ENCODE measurements around the gene BPIFB6. TPM values are rescaled to one million over a fixed set of nuclear protein-coding genes. Genes with fewer than 3 reads are reported as not detected.

The BPIFB6 gene
- total and polyA plus RNA-seq, 2 of the 4 experiments (the other 2 are of a cell fraction) = not detected

DNA sequence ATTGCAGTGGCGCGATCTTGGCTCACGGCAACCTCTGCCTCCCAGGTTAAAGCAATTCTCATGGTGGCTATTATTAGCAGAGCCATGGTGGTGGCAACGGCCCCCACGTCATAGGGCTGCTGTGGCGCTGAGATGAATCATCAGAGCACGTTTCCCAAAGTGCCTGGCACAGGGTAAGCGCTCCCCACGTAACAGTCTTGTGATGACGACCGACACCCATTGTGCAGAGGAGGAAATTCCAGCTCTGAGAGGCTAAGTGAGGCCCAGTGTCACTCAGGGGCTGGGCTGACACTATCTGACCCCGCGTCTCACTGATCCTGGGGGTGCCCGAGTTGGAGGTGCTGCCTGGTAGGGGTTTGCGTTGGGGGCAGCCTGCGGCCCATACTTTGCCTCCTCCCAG is 43.4 kb upstream of the BPIFB6 start:
- no peak overlapping the region for H4K5ac ChIP-seq (ENCODE audit: low read depth, low read length)
- H3K27me3 ChIP-seq (ENCODE audit: control insufficient read depth, insufficient read depth, low read length) = peaks cover 5% of the 10 kb centered on the region
- H3K4me2 ChIP-seq (ENCODE audit: low read depth, low read length) = no peak overlapping the region
- H3K36me3 ChIP-seq (ENCODE audit: control insufficient read depth, insufficient read depth, low read length) = no peaks in the 10 kb centered on the region
- H3K18ac ChIP-seq (ENCODE audit: low read depth, low read length) = no peak overlapping the region
- H3K9ac ChIP-seq (ENCODE audit: low read depth, low read length) = no peak overlapping the region
- no peak overlapping the region for H3K23ac ChIP-seq (ENCODE audit: low read depth, low read length)
- H3K4me3 ChIP-seq (ENCODE audit: insufficient read depth, low read depth, low read length) = no peak overlapping the region
- ChIA-PET CTCF (no interaction called here), POLR2A (ENCODE audit: unreplicated experiment) (no interaction called here)
- H3K79me1 ChIP-seq (ENCODE audit: low read depth in 1 of 2, low read length in 2 of 2) = no peaks in the 10 kb centered on the region
- H3K4me1 ChIP-seq (ENCODE audit: control insufficient read depth, insufficient read depth, low read length) = no peaks in the 10 kb centered on the region
- TF ChIP-seq BHLHE40 (IDR thresholded peaks at IDR 0.05; ENCODE audit: low read depth, low read length) = no peak
- no peak for TF ChIP-seq MXI1 (IDR thresholded peaks at IDR 0.05; ENCODE audit: borderline replicate concordance, low read depth, low read length)
- TF ChIP-seq RAD21 (IDR thresholded peaks at IDR 0.05; ENCODE audit: low read length) = no peak
- TF ChIP-seq CHD1 (IDR thresholded peaks at IDR 0.05; ENCODE audit: low read depth, low read length) = no peak
- TF ChIP-seq SMC3 (IDR thresholded peaks at IDR 0.05; ENCODE audit: low read depth, low read length) = no peak
- no peak for TF ChIP-seq MAFK (IDR thresholded peaks at IDR 0.05; ENCODE audit: low read depth, low read length)
- no peak for TF ChIP-seq RCOR1 (IDR thresholded peaks at IDR 0.05; ENCODE audit: insufficient replicate concordance, low read length)
- TF ChIP-seq MAZ (IDR thresholded peaks at IDR 0.05; ENCODE audit: borderline replicate concordance, low read depth, low read length) = no peak
- no peak for TF ChIP-seq FOS (IDR thresholded peaks at IDR 0.05; ENCODE audit: low read depth, low read length)
- TF ChIP-seq POLR2A (IDR thresholded peaks at IDR 0.05; ENCODE audit: low read depth, low read length) = no peak
- TF ChIP-seq NFE2L2 (IDR thresholded peaks at IDR 0.05; ENCODE audit: low read depth, low read length) = no peak
- TF ChIP-seq, protein P1, sequence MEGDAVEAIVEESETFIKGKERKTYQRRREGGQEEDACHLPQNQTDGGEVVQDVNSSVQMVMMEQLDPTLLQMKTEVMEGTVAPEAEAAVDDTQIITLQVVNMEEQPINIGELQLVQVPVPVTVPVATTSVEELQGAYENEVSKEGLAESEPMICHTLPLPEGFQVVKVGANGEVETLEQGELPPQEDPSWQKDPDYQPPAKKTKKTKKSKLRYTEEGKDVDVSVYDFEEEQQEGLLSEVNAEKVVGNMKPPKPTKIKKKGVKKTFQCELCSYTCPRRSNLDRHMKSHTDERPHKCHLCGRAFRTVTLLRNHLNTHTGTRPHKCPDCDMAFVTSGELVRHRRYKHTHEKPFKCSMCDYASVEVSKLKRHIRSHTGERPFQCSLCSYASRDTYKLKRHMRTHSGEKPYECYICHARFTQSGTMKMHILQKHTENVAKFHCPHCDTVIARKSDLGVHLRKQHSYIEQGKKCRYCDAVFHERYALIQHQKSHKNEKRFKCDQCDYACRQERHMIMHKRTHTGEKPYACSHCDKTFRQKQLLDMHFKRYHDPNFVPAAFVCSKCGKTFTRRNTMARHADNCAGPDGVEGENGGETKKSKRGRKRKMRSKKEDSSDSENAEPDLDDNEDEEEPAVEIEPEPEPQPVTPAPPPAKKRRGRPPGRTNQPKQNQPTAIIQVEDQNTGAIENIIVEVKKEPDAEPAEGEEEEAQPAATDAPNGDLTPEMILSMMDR (conservative IDR thresholded peaks at IDR 0.05; ENCODE audit: low read depth, low read length) = no peak
- no peak for TF ChIP-seq CEBPB (IDR thresholded peaks at IDR 0.05; ENCODE audit: low read depth, low read length)
- TF ChIP-seq RFX5 (IDR thresholded peaks at IDR 0.05; ENCODE audit: low read depth, low read length) = no peak
- TF ChIP-seq, protein P2, sequence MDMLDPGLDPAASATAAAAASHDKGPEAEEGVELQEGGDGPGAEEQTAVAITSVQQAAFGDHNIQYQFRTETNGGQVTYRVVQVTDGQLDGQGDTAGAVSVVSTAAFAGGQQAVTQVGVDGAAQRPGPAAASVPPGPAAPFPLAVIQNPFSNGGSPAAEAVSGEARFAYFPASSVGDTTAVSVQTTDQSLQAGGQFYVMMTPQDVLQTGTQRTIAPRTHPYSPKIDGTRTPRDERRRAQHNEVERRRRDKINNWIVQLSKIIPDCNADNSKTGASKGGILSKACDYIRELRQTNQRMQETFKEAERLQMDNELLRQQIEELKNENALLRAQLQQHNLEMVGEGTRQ (IDR thresholded peaks at IDR 0.05; ENCODE audit: low read depth, low read length) = no peak
- TF ChIP-seq, protein P3, sequence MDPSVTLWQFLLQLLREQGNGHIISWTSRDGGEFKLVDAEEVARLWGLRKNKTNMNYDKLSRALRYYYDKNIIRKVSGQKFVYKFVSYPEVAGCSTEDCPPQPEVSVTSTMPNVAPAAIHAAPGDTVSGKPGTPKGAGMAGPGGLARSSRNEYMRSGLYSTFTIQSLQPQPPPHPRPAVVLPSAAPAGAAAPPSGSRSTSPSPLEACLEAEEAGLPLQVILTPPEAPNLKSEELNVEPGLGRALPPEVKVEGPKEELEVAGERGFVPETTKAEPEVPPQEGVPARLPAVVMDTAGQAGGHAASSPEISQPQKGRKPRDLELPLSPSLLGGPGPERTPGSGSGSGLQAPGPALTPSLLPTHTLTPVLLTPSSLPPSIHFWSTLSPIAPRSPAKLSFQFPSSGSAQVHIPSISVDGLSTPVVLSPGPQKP (IDR thresholded peaks at IDR 0.05; ENCODE audit: borderline replicate concordance, low read depth, low read length) = no peak
- H2AFZ ChIP-seq (replicated peaks; ENCODE audit: low read length, poor library complexity) = no peak overlapping the region
- no peak overlapping the region for H3K27ac ChIP-seq (ENCODE audit: insufficient read depth, low read length)
- H2AK5ac ChIP-seq (ENCODE audit: low read depth, low read length) = no peak overlapping the region
- dilution Hi-C loops (cut with HindIII; ENCODE audit: low sequenced_read_pairs, unreplicated experiment) (no loop called here), intact Hi-C loops (cut with micrococcal nuclease) (no loop called here), in situ Hi-C loops (cut with MboI; ENCODE audit: low sequenced_read_pairs) (no loop called here)
- no peaks in the 10 kb centered on the region for H4K20me1 ChIP-seq (ENCODE audit: insufficient read depth, low read length)
- H2BK5ac ChIP-seq (ENCODE audit: low read depth, low read length, poor library complexity, severe bottlenecking) = no peak overlapping the region
- no peak overlapping the region for H2BK15ac ChIP-seq (ENCODE audit: low read depth, low read length)
- ATAC-seq (ENCODE audit: low read depth) (no peak), DNase-seq (no peak)
- no peak overlapping the region for H2BK120ac ChIP-seq (ENCODE audit: low read depth, low read length)
- H3K14ac ChIP-seq (replicated peaks; ENCODE audit: low read depth, low read length) = no peak overlapping the region
- H3K9me1 ChIP-seq (ENCODE audit: insufficient read depth, low read length) = no peaks in the 10 kb centered on the region
- 68% methylated on average over 8 of the region's 16 CpGs; no CpG with 5 or more reads in 1 of the 2 experiments for WGBS, 2 experiments (ENCODE audit: extremely low coverage in 2 of 2, insufficient read length in 1 of 2)
- no peak overlapping the region for H3K56ac ChIP-seq (ENCODE audit: extremely low read depth, insufficient read depth, low read length)
- H4K91ac ChIP-seq (ENCODE audit: insufficient read depth, low read depth, low read length) = no peak overlapping the region
- H3K9me3 ChIP-seq (ENCODE audit: control insufficient read depth, insufficient read depth, low read length) = no peaks in the 10 kb centered on the region
- no peak overlapping the region for H4K8ac ChIP-seq (ENCODE audit: low read depth in 2 of 2, low read length in 2 of 2)
- no peak overlapping the region for H2BK20ac ChIP-seq (ENCODE audit: low read depth, low read length)
- no peak overlapping the region for H2AK9ac ChIP-seq (replicated peaks; ENCODE audit: low read depth, low read length, poor library complexity)
- BruUV-seq (replicated peaks) = no TSS peak
- no peak overlapping the region for H3K4ac ChIP-seq (ENCODE audit: low read depth, low read length)

Data from IMR-90 (cell line).